SU-DHL-6 (cell line): ENCODE measurements around the gene MGRN1.

Experiments
- CTCF ChIP-seq: fragments of 200-600 bp; sonication (generic); IDR thresholded peaks from one replicate; pipeline ENCODE4 v1.5.1; 2017; ENCODE audit warnings: antibody characterized with exemption, mild to moderate bottlenecking, low read length, moderate library complexity; ENCODE audit not compliant: insufficient read depth, poor library complexity, severe bottlenecking
- EZH2phosphoT487 ChIP-seq: fragments of 200-600 bp; sonication (generic), shearing (Covaris generic); conservative IDR thresholded peaks from 2 replicates; pipeline ENCODE4 v1.6.1; 2018; ENCODE audit warnings: mild to moderate bottlenecking, antibody characterized with exemption, low read length, moderate library complexity, mixed read lengths

GRCh38 chr16:4612977-4613635 is 11.5 kb upstream of the MGRN1 start:
- no peak for TF ChIP-seq CTCF
- no peak for TF ChIP-seq EZH2phosphoT487
